ENCODE data around the gene UQCR11.
A peak's percentile ranks its signal among the peaks of the same experiment; 100 is the strongest.
"Not testable (repeated sequence)": the region's sequence is repeated elsewhere in the genome, so short reads cannot be mapped to it uniquely, and the experiment has no call there.

The UQCR11 gene

DNA sequence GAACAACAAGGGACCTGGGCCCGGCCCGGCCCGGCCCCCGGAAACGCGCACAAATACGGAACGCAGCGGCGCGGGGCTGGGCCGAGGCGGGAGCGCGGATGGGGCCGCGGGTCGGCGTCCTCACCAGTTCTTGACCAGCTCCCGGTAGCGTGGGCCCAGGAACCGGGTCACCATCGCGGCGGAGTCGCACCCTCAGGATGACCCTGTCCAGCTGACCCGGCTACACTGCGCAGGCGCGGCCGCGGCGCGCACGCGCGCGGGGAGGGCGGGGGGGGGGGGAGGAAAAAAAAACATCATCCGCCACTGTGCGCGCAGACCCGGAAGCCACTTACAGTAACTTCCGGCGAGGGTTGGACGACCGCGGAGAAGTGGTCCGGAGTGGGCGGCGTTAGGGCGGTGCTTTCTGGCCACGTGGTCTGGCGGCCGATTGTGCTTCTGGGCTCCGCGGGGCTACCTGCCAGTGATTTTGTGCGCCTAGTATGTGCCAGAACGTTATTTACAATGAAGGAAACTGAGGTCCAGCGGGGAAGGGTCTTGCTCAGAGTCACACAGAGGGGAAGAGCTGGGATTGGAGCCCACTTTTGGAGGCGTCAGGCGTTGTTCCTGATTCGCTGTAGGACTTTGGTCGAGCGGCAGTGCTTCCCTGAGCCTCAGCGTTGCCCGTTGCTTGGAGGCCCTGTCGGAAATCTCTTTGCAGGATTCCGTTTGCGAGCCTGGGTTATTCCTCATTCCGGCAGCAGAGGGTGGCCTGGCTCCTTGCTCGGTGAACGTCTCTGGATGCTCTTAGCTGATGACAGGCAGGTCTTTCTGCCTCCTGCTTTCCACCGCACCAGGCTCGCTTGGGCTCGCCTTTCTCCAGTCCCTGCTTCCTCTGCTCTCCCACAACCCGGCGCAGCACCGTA, at the start of gene UQCR11:
TSS of gene UQCR11 (minus strand) at position 227 of the 902 bp plus-strand sequence. CDS start at position 174, 53 bp downstream.
- DNase-seq (ENCODE audit: low spot score), result peak; percentile 99

- no peak for DNase-seq (ENCODE audit: low spot score)
Measured at GRCh38 chr19:1654178-1654792, 49.0 kb upstream of the UQCR11 start.

- DNase-seq (ENCODE audit: low spot score), result no peak
Measured at GRCh38 chr19:1653300-1653628, 48.0 kb upstream of the UQCR11 start.

DNA sequence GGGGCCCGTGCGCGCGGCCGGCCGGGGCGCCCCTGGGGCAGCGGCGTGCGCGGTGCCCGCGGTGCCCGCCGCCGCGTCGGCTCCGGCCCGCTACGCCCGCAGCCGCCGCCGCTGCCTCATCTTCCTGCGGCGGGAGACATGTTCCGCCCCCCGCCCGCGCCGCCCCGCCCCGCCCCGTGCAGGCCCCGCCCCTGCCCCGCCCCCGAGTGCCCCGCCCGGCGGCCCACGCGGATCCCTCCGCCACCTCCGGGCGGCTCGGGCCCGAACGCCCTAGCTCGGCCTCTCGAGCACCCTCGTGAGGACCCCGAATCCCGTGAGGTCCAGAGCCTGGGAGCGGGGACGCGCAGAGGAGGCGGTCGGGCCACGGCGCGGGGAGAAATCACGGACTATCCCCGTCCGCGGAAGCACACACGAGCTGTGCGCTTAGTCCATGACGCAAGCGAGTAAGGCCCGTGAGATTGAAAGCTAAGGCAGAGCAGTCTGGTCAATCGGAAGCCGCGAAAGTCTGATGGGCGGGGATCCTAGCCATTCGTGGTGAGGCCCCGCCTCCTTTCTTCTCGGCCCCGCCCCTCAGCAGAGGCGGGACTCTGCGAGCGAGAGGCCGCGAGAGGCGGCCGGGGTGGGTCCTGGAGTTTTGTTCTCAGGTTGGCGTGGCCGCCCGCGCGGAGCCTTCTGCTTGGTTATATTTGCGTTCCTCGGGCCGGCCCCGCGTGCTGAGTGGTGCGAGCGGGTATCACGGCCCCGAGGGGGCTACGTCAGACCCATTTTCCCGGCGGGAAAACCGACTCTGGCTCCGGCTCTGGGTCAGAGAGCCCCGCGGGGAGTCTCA, 47.4 kb upstream of the UQCR11 start, which contains the start of gene TCF3:
TSS of gene TCF3 (minus strand) at position 145 of the 829 bp plus-strand sequence. CDS start 2,367 bp downstream, outside the sequence.
- DNase-seq (ENCODE audit: low spot score), result peak; percentile 100

GRCh38 chr19:1651568-1652291, 46.5 kb upstream of the UQCR11 start:
- peak; percentile 83 for DNase-seq (ENCODE audit: low spot score)

DNA sequence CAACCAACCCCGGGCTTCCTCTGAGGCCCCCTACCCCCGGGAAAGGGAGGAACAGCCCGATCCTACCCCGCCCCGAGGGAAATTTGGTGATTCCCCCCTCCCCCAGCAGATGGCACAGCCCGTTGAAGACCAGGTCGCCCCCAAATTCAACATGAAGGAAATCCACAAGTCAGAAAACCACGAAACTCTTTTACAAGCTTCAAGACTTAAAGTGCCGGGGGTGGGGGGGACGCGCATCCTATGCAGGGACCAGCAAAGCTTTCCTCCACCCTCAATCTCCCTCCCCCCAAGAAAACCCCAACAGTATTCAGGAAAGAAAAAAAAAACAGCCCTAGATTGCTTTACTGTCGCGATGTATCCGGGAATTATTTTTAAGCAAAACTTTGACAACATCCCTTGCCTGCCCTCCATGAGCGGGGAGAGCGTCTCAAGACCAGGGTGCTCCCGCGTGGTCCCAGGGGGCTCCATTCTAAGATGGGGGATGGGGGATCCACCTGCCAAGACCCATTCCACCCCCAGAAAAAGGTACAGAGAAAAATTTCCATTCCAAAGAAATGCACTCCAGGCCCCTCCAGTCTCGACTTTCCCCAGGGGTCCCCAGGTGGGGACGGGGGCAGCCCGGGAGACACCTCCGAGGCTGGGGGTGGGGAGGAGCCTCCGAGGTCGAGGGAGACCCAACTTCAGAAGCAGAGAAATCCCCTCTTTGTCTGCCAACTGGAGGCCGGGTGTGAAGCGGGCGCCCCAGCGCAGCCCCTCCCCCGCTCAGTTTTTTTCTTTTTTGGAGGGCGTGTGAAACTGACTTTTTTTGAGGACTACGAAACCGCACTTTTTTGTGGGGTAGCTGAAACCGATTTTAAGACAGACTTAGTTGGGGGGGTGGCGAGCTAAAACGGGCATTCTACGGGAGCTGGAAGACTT, 45.6 kb upstream of the UQCR11 start:
- DNase-seq (ENCODE audit: low spot score), result peak; percentile 72

- no peak for DNase-seq (ENCODE audit: low spot score)
Measured at GRCh38 chr19:1649706-1650649, 44.7 kb upstream of the UQCR11 start.

- no peak for DNase-seq (ENCODE audit: low spot score)
Measured at GRCh38 chr19:1648920-1649541, 43.8 kb upstream of the UQCR11 start.

DNA sequence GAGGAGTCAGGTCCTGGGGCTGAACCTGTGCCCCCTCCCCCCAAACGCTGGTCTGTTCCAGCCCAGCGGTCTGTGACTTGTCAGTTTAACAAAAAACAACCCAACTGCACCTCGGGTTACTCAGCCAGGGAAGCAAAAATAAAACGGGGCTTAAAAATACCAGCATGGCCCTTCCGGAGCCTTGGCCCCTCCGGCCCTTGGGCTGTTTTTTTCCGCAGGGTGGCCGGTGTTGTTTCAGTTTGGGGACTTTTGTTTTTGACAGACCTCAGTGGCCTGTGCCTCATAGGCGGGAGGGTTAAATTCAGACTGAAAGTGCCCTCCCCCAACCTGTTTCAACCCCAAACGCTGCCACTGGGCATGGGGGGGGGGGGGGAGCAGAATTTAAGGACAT, 43.2 kb upstream of the UQCR11 start:
- no peak for DNase-seq (ENCODE audit: low spot score)

GRCh38 chr19:1647501-1648458, 42.5 kb upstream of the UQCR11 start:
- no peak for DNase-seq (ENCODE audit: low spot score)

DNA sequence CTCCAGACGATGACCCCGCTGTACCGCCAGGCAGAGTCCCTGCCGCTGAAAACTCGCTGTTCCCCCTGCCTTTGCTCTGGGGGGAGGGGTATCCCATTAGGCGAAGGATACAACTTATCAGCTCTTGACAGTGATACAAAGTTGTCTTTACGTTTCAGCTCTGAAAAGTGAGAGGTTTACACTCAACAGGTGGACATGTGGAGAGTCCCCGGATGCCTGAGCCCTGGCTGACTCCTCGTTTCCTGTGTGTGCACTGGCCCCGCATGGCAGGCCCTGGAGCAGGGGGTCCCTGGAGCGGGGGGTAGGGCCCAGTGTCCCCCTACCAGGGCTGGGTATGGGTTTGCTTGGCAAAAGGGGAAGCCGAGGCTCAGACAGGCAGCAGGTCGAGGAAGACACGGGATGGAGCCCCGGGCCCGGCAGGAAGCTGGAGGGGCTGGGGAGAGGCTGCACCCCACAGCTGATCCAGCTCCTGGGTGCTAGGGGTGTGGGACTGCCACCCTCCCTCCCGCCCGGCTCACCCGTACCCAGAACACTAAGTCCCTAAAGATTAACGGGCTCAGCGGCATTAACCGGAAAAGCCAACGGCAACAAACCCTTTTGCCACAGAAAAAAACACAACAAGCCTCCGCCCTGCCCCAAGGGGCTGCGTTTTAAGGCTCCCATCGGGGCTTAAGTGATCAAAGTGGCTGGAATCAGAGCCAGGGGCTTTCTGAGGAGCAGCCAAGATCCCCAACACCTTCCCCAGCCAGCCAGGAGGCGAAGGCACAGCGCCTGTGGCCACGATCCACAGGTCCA, 41.6 kb upstream of the UQCR11 start:
- no peak for DNase-seq (ENCODE audit: low spot score)

- no peak for DNase-seq (ENCODE audit: low spot score)
Measured at GRCh38 chr19:1646149-1646548, 40.9 kb upstream of the UQCR11 start.

- no peak for DNase-seq (ENCODE audit: low spot score)
Measured at GRCh38 chr19:1645299-1645698, 40.0 kb upstream of the UQCR11 start.

- no peak for DNase-seq (ENCODE audit: low spot score)
Measured at GRCh38 chr19:1644070-1644469, 38.8 kb upstream of the UQCR11 start.

DNA sequence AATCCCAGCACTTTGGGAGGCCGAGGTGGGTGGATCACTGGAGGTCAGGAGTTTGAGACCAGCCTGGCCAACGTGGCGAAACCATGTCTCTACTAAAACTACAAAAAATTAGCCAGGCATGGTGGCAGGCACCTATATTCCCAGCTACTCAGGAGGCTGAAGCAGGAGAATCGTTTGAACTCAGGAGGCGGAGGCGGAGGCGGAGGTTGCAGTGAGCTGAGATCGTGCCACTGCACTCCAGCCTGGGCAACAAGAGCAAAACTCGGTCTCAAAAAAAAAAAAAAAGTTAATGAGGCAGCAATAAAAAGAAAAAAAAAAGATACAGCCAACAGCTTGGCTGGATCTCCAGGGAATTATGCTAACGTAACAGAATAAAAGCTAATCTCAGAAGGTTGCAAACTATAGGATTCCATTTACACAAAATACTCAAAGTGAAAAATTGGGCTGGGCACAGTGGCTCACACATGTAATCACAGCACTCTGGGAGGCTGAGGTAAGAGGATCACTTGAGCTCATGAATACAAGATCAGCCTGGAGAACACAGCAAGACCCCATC, 35.7 kb upstream of the UQCR11 start:
- DNase-seq (ENCODE audit: low spot score), result not testable (repeated sequence)

GRCh38 chr19:1636325-1637236, 31.3 kb upstream of the UQCR11 start:
- DNase-seq (ENCODE audit: low spot score), result no peak

Measured in HuH-7.5 (cell line).